ENCODE data around the gene YJEFN3.
A peak's percentile ranks its signal among the peaks of the same experiment; 100 is the strongest.

The YJEFN3 gene

GRCh38 chr19:19498255-19498991 lies 30.3 kb upstream of the YJEFN3 start:
- DNase-seq (ENCODE audit: low read depth in 2 of 2) = no peak

- DNase-seq (ENCODE audit: low read depth in 2 of 2) = no peak
Measured at GRCh38 chr19:19499272-19499995, 29.3 kb upstream of the YJEFN3 start.

GRCh38 chr19:19500975-19501644 lies 27.6 kb upstream of the YJEFN3 start:
- DNase-seq (ENCODE audit: low read depth in 2 of 2) = no peak

GRCh38 chr19:19501798-19502197 lies 26.9 kb upstream of the YJEFN3 start:
- DNase-seq (ENCODE audit: low read depth in 2 of 2) = no peak

- no peak for DNase-seq (ENCODE audit: low read depth in 2 of 2)
Measured at GRCh38 chr19:19502281-19502680, 26.4 kb upstream of the YJEFN3 start.

GRCh38 chr19:19502808-19503602 lies 25.7 kb upstream of the YJEFN3 start:
- DNase-seq (ENCODE audit: low read depth in 2 of 2) = no peak

GRCh38 chr19:19504754-19505668 lies 23.7 kb upstream of the YJEFN3 start:
- no peak for DNase-seq (ENCODE audit: low read depth in 2 of 2)

- DNase-seq (ENCODE audit: low read depth in 2 of 2) = no peak
Measured at GRCh38 chr19:19505669-19506326, 22.9 kb upstream of the YJEFN3 start.

GRCh38 chr19:19506592-19506991 lies 22.1 kb upstream of the YJEFN3 start:
- DNase-seq (ENCODE audit: low read depth in 2 of 2) = no peak

GRCh38 chr19:19507354-19507753 lies 21.4 kb upstream of the YJEFN3 start:
- DNase-seq (ENCODE audit: low read depth in 2 of 2) = no peak

GRCh38 chr19:19508217-19508616 lies 20.5 kb upstream of the YJEFN3 start:
- DNase-seq (ENCODE audit: low read depth in 2 of 2) = no peak

GRCh38 chr19:19510432-19510831 lies 18.3 kb upstream of the YJEFN3 start:
- DNase-seq (ENCODE audit: low read depth in 2 of 2) = no peak

- no peak for DNase-seq (ENCODE audit: low read depth in 2 of 2)
Measured at GRCh38 chr19:19513682-19514081, 15.0 kb upstream of the YJEFN3 start.

- DNase-seq (ENCODE audit: low read depth in 2 of 2) = no peak
Measured at GRCh38 chr19:19514215-19514657, 14.5 kb upstream of the YJEFN3 start.

GRCh38 chr19:19514881-19515641 lies 13.7 kb upstream of the YJEFN3 start, which contains the start of gene TSSK6:
TSS of gene TSSK6 (minus strand) at chr19:19515548. CDS start at chr19:19515427, 121 bp downstream.
- no peak for DNase-seq (ENCODE audit: low read depth in 2 of 2)

- DNase-seq (ENCODE audit: low read depth in 2 of 2) = peak; percentile 90 to 93
Measured at GRCh38 chr19:19515642-19516519, 12.8 kb upstream of the YJEFN3 start, which contains the start of gene NDUFA13. TSS of gene NDUFA13 (plus strand) at chr19:19516225. CDS start at chr19:19516239, 14 bp downstream.

GRCh38 chr19:19517235-19517619 lies 11.5 kb upstream of the YJEFN3 start:
- no peak for DNase-seq (ENCODE audit: low read depth in 2 of 2)

- no peak for DNase-seq (ENCODE audit: low read depth in 2 of 2)
Measured at GRCh38 chr19:19520989-19521388, 7.7 kb upstream of the YJEFN3 start.

Data from stimulated activated CD4-positive, alpha-beta T cell treated with anti-CD3 and anti-CD28 coated beads, Interleukin-12 subunit alpha, Interleukin-12 subunit beta, amount 100 ng/mL, for 24 hours (primary cell).